ENCODE data around the gene OR10A3.

OR10A3 gene

DNA sequence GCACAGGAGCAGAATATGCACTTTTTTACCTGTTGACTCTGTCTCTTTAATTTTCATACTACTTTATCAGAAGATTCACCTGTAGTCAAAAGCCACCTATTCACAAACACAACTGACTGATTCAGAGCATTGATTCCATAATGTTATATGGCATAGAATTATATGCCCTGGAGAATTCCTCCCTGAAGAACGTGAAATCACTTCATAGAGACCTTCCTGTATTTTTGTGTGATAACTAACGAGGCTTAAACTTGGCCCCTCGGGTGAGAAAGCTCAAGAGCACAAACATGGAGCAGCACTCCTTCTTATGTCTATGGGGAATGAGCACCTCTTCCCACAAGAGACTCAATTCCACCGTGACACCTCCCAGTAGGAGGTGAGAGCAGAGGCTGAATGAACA is 10.3 kb downstream of the OR10A3 start, which contains the start of gene OR10A6:
Gene OR10A6 (minus strand): TSS at position 101 of the 400 bp plus-strand sequence. CDS start 2,606 bp downstream, outside the sequence.
- Histone ChIP-seq H3K4me1 (ENCODE audit: control insufficient read depth, low read depth, low read length) (no peaks in the 10 kb centered on the region), H3K4me3 (ENCODE audit: low read length) (no peak within 1 kb of the TSS), H3K27ac (ENCODE audit: low read length) (no peak within 1 kb of the TSS), H3K9ac (ENCODE audit: low read length) (no peak within 1 kb of the TSS), H3K36me3 (ENCODE audit: control insufficient read depth, low read depth, low read length) (no peaks in the 10 kb centered on the region), H3K9me3 (ENCODE audit: control insufficient read depth, low read depth, low read length) (no peaks in the 10 kb centered on the region), H3K27me3 (ENCODE audit: control insufficient read depth, insufficient read depth, low read length) (no peaks in the 10 kb centered on the region)

DNA sequence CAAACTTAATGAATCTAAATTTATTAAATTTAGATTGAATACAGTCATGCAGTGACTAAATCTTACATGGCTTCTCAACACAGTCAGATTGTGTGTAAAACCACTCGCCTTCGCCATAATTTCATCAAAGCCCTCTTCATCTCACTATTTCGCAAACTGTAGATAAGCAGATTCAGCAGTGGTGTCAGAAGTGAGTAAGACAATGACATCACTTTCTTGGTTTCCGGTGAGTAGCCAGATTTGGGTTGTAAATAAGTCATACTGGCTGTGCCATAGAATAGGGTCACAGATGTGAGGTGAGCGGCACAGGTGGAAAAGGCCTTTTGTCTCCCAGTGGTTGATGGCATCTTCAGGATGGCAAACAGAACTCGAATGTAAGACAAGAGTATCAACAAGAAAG is 13.9 kb downstream of the OR10A3 start:
- H3K9me3 ChIP-seq (ENCODE audit: control insufficient read depth, low read depth, low read length) = no peaks in the 10 kb centered on the region
- no peaks in the 10 kb centered on the region for H3K36me3 ChIP-seq (ENCODE audit: control insufficient read depth, low read depth, low read length)
- no peaks in the 10 kb centered on the region for H3K27me3 ChIP-seq (ENCODE audit: control insufficient read depth, insufficient read depth, low read length)
- H3K27ac ChIP-seq (ENCODE audit: low read length) = no peak overlapping the region
- H3K4me1 ChIP-seq (ENCODE audit: control insufficient read depth, low read depth, low read length) = no peaks in the 10 kb centered on the region
- no peak overlapping the region for H3K4me3 ChIP-seq (ENCODE audit: low read length)
- H3K9ac ChIP-seq (ENCODE audit: low read length) = no peak overlapping the region

DNA sequence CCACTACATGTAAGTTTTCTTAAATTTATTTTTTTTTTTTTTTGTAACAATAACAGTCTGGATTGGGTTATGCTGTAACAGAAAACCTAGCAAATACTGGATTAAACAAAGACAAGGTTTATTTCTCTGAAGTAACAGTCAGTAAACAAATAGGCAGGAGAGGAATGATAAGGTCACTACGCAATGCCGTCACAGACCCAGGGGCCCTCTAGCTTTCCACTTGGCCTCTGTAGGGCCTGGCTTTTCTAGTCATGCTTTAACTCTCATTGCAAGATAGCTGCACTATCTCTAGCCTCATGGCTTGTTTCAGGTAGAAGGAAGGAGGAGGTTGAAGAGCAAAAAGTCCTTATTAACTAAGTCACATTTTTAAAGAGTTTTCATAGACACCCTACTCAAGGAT is 17.0 kb downstream of the OR10A3 start:
- Histone ChIP-seq H3K9me3 (ENCODE audit: control insufficient read depth, low read depth, low read length) (no peaks in the 10 kb centered on the region), H3K27me3 (ENCODE audit: control insufficient read depth, insufficient read depth, low read length) (no peaks in the 10 kb centered on the region), H3K9ac (ENCODE audit: low read length) (no peak overlapping the region), H3K4me1 (ENCODE audit: control insufficient read depth, low read depth, low read length) (no peaks in the 10 kb centered on the region), H3K4me3 (ENCODE audit: low read length) (no peak overlapping the region), H3K27ac (ENCODE audit: low read length) (no peak overlapping the region), H3K36me3 (ENCODE audit: control insufficient read depth, low read depth, low read length) (no peaks in the 10 kb centered on the region)

DNA sequence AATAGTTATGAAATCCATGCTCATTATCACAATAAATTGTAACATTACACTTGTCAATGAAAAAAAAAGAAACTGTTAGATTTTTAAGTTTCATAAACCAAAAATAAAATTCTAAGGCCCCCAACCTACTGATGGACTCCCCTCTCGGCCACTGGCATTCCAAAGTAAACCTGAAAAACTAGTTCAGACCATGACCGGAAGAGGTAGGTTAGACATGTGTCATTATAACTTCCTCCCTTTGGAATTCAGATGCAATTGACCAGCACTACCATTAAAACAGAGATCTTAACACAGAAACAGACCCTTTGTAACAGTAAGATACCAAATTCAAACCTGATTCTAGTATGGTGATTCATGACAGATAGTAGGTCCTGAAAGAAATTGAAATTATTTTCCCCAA is 23.4 kb downstream of the OR10A3 start:
- Histone ChIP-seq H3K4me1 (ENCODE audit: control insufficient read depth, low read depth, low read length) (no peaks in the 10 kb centered on the region), H3K36me3 (ENCODE audit: control insufficient read depth, low read depth, low read length) (no peaks in the 10 kb centered on the region), H3K9ac (ENCODE audit: low read length) (no peak overlapping the region), H3K27me3 (ENCODE audit: control insufficient read depth, insufficient read depth, low read length) (no peaks in the 10 kb centered on the region), H3K27ac (ENCODE audit: low read length) (no peak overlapping the region), H3K4me3 (ENCODE audit: low read length) (no peak overlapping the region), H3K9me3 (ENCODE audit: control insufficient read depth, low read depth, low read length) (no peaks in the 10 kb centered on the region)

DNA sequence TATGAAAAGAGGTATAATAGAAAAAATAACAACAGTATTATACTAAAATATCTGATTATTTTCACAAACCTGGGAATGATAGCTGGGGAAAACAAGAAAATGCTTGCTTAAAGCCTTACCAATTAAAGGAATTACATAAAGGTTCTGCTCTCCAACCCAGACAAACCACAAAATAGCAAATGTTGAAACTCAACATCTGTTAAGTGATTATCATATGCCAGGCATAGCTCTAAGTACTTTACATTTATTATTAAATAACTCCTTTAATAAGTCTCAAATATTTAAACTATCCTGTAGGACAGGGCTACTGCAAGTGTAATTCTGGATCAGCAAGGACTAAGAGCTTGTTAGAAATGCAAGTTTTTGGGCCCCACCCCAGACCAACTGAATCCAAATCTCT is 30.5 kb downstream of the OR10A3 start:
- Histone ChIP-seq H3K9ac (ENCODE audit: low read length) (no peak overlapping the region), H3K27me3 (ENCODE audit: control insufficient read depth, insufficient read depth, low read length) (no peaks in the 10 kb centered on the region), H3K27ac (ENCODE audit: low read length) (no peak overlapping the region), H3K36me3 (ENCODE audit: control insufficient read depth, low read depth, low read length) (no peaks in the 10 kb centered on the region), H3K4me3 (ENCODE audit: low read length) (no peak overlapping the region), H3K4me1 (ENCODE audit: control insufficient read depth, low read depth, low read length) (peaks cover 41% of the 10 kb centered on the region), H3K9me3 (ENCODE audit: control insufficient read depth, low read depth, low read length) (no peaks in the 10 kb centered on the region)

DNA sequence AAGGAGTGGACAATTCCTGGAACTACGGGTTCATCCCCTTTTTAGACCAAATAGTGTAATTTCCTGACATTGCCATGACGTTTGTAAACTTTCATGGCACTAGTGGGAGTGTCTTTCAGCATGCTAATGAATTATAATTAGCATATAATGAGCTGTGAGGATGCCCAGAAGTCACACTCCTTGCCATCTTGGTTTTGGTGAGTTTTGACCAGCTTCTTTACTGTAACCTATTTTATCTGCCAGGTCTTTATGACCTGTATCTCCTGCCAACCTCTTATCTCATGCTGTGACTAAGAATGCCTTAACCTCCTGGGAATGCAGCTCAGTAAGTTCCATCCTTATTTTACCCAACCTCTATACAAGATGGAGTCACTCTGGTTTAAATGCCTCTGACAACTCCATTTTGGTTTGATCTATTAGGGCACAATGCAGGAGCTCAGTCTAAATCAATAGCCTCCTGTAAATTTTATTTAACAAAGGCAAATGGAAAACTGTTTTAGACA is 31.2 kb downstream of the OR10A3 start:
- H3K4me3 ChIP-seq (ENCODE audit: low read length) = no peak overlapping the region
- peaks cover 48% of the 10 kb centered on the region for H3K4me1 ChIP-seq (ENCODE audit: control insufficient read depth, low read depth, low read length)
- no peaks in the 10 kb centered on the region for H3K27me3 ChIP-seq (ENCODE audit: control insufficient read depth, insufficient read depth, low read length)
- no peaks in the 10 kb centered on the region for H3K36me3 ChIP-seq (ENCODE audit: control insufficient read depth, low read depth, low read length)
- no peak overlapping the region for H3K27ac ChIP-seq (ENCODE audit: low read length)
- no peaks in the 10 kb centered on the region for H3K9me3 ChIP-seq (ENCODE audit: control insufficient read depth, low read depth, low read length)
- H3K9ac ChIP-seq (ENCODE audit: low read length) = no peak overlapping the region

DNA sequence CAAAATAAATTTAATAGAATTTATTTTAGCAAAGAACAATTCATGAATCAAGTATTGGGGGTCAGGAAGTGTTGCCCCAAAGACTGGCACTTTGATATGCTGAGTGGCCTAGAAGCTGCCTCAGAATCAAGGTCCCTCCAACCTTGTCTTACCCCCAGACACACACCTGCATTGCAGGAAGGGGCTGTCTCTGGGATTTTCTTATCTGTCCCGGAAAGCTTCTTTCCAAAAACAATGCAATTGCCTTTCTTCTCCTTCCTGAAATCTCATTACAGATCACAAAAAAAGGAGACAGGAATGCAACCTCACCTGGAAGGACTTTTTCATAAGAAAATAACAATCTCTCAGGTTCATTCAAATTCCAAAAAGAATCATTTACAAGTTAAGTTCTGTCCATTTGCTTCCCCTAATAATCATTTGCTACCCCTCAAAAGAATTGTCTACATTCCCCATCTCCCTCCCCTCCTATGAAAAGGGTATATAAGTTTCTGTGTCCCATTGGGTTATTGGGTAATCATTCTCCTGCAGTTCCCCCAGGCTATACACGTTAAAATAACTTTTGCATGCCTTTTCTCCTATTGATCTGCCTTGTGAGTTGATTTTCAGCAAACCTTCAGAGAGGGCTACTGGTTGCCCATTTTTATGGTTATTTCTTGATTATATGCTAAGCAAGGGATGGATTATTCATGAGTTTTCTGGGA is 31.8 kb downstream of the OR10A3 start:
- Histone ChIP-seq H3K4me1 (ENCODE audit: control insufficient read depth, low read depth, low read length) (peaks cover 52% of the 10 kb centered on the region), H3K9me3 (ENCODE audit: control insufficient read depth, low read depth, low read length) (no peaks in the 10 kb centered on the region), H3K27me3 (ENCODE audit: control insufficient read depth, insufficient read depth, low read length) (no peaks in the 10 kb centered on the region), H3K27ac (ENCODE audit: low read length) (no peak overlapping the region), H3K9ac (ENCODE audit: low read length) (no peak overlapping the region), H3K4me3 (ENCODE audit: low read length) (no peak overlapping the region), H3K36me3 (ENCODE audit: control insufficient read depth, low read depth, low read length) (no peaks in the 10 kb centered on the region)

DNA sequence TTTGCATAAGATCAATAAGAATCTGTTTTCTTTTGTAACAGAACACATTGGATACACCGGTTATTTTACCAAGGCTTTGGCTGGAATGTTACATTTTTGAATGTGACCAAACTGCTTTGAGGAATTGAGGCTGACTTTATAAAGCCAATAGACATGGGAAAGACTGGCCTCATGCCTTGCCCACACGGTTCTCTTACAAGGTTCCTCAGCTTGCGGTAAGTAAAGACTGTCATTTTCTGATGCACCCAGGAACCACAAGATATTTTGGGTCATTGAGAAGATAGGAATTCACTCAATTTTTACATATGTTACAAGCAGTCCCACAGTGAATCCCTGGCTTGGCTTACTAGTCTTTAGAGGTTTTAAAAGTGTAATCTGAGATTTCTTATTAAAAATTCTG is 34.4 kb downstream of the OR10A3 start:
- H3K9me3 ChIP-seq (ENCODE audit: control insufficient read depth, low read depth, low read length) = no peaks in the 10 kb centered on the region
- no peaks in the 10 kb centered on the region for H3K36me3 ChIP-seq (ENCODE audit: control insufficient read depth, low read depth, low read length)
- H3K9ac ChIP-seq (ENCODE audit: low read length) = no peak overlapping the region
- no peak overlapping the region for H3K4me3 ChIP-seq (ENCODE audit: low read length)
- no peak overlapping the region for H3K27ac ChIP-seq (ENCODE audit: low read length)
- H3K4me1 ChIP-seq (ENCODE audit: control insufficient read depth, low read depth, low read length) = peaks cover 52% of the 10 kb centered on the region
- no peaks in the 10 kb centered on the region for H3K27me3 ChIP-seq (ENCODE audit: control insufficient read depth, insufficient read depth, low read length)

DNA sequence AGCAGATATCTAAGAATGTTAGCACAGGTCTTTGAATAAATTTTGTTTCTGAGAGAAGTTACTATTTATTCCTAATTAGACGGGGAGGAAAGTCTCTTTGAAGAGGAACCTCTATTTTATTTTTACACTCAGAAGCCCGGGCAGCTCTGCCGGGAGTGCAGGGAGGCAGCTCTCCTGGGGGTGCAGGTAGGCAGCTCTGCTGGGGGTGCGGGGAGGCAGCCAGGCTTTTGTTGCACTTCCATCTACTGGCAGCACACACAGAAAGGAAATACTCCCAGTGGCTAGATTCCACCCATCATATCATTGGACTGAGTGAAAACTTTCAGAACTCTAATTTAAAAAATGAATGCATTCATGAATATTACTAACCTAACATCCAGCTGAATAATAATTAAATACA is 35.0 kb downstream of the OR10A3 start:
- H3K9ac ChIP-seq (ENCODE audit: low read length) = no peak overlapping the region
- no peaks in the 10 kb centered on the region for H3K27me3 ChIP-seq (ENCODE audit: control insufficient read depth, insufficient read depth, low read length)
- no peak overlapping the region for H3K27ac ChIP-seq (ENCODE audit: low read length)
- H3K36me3 ChIP-seq (ENCODE audit: control insufficient read depth, low read depth, low read length) = no peaks in the 10 kb centered on the region
- H3K4me3 ChIP-seq (ENCODE audit: low read length) = no peak overlapping the region
- H3K9me3 ChIP-seq (ENCODE audit: control insufficient read depth, low read depth, low read length) = no peaks in the 10 kb centered on the region
- peaks cover 52% of the 10 kb centered on the region for H3K4me1 ChIP-seq (ENCODE audit: control insufficient read depth, low read depth, low read length)

DNA sequence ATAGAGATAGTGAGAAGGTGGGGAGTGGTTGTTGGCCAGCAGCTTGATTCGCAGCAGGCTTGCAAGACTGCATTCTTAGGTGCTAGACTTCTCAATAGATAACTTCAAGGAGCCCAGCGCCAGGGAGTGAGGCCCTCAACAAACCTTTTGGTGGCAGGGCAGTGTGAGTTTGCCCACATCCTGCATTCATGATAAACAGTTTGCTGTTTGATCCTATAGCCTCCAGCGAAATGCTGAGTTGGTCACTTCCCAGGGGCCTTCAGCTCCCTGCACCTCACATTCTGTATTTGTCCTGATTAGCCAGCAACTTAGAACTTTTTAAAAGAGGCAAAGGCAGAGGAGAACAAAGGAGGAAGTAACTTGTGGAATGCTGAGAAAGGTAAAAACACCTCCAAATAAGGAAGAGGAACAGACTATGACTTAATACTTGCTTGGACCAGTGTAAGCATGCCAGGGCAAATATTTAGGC is 35.5 kb downstream of the OR10A3 start:
- Histone ChIP-seq H3K27ac (ENCODE audit: low read length) (no peak overlapping the region), H3K36me3 (ENCODE audit: control insufficient read depth, low read depth, low read length) (no peaks in the 10 kb centered on the region), H3K27me3 (ENCODE audit: control insufficient read depth, insufficient read depth, low read length) (no peaks in the 10 kb centered on the region), H3K4me3 (ENCODE audit: low read length) (peak overlapping the region; percentile 3), H3K9me3 (ENCODE audit: control insufficient read depth, low read depth, low read length) (no peaks in the 10 kb centered on the region), H3K4me1 (ENCODE audit: control insufficient read depth, low read depth, low read length) (peaks cover 52% of the 10 kb centered on the region), H3K9ac (ENCODE audit: low read length) (peak overlapping the region; percentile 38)

DNA sequence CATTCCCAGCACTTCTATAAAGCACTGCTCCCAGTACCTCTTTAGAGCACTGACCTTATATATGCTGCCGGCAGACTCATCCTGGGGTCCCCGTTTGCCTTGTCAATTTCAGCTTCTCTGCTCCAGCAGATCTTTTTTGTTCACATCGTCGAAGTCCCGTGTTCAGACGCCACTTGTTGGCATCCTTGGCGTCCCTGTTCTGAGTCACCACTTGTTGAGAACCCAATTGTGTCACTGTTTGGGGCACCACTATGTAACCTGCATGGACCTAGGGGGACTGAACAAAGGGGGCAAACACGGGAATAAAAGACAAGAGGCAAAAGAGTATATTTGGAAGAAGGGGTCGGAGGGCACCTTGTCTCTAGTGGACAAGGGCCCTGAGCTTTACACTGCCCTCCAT is 36.0 kb downstream of the OR10A3 start:
- Histone ChIP-seq H3K4me1 (ENCODE audit: control insufficient read depth, low read depth, low read length) (peaks cover 51% of the 10 kb centered on the region), H3K9me3 (ENCODE audit: control insufficient read depth, low read depth, low read length) (no peaks in the 10 kb centered on the region), H3K4me3 (ENCODE audit: low read length) (peak overlapping the region; percentile 19), H3K9ac (ENCODE audit: low read length) (peak overlapping the region; percentile 38), H3K27me3 (ENCODE audit: control insufficient read depth, insufficient read depth, low read length) (no peaks in the 10 kb centered on the region), H3K36me3 (ENCODE audit: control insufficient read depth, low read depth, low read length) (no peaks in the 10 kb centered on the region), H3K27ac (ENCODE audit: low read length) (no peak overlapping the region)

DNA sequence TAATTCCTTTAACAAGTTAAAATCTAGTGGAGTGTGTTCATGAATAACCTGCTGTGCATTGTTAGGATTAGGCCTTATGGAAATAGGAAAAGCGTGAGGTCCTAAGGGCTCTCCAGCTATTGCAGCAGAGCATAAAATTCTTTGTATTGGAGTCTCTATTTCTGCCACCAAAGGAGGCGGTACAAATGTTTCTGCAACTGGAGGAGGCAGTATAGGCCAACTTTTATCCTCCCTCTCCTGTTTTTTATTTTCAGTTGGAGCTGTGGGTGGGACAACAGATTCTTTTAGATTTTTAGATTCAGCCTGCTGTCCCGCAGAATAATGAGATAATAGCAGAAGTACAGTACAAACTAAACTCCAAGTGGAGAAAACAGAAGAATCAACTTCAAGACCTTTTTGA is 36.6 kb downstream of the OR10A3 start:
- no peak overlapping the region for H3K27ac ChIP-seq (ENCODE audit: low read length)

More for the DNA sequence above, 36.6 kb downstream of the OR10A3 start:
- H3K4me3 ChIP-seq (ENCODE audit: low read length) = peak overlapping the region; percentile 19
- H3K9ac ChIP-seq (ENCODE audit: low read length) = peak overlapping the region; percentile 38
- peaks cover 45% of the 10 kb centered on the region for H3K4me1 ChIP-seq (ENCODE audit: control insufficient read depth, low read depth, low read length)
- no peaks in the 10 kb centered on the region for H3K9me3 ChIP-seq (ENCODE audit: control insufficient read depth, low read depth, low read length)
- no peaks in the 10 kb centered on the region for H3K27me3 ChIP-seq (ENCODE audit: control insufficient read depth, insufficient read depth, low read length)
- H3K36me3 ChIP-seq (ENCODE audit: control insufficient read depth, low read depth, low read length) = no peaks in the 10 kb centered on the region

Measured in iPS-18a (cell line).